Astrocyte (in vitro differentiated cells and primary cell): Measurements from ENCODE around the gene ORM1.

ENCODE experiments used
- EZH2 ChIP-seq: IDR thresholded peaks from 2 replicates; pipeline ENCODE4 v1.6.1; 2012; ENCODE audit warnings: mild to moderate bottlenecking, low read length, inconsistent platforms; ENCODE audit not compliant: insufficient read depth
- TF ChIP-seq, protein P1 (sequence below): IDR thresholded peaks from 2 replicates; pipeline ENCODE4 v1.5.1; 2011; ENCODE audit warnings: low read depth, mild to moderate bottlenecking, inconsistent platforms, low read length, moderate library complexity; ENCODE audit not compliant: insufficient read depth

GRCh38 chr9:114300153-114300845, 22.6 kb upstream of the ORM1 start:
- TF ChIP-seq EZH2: no peak
- TF ChIP-seq, protein P1, sequence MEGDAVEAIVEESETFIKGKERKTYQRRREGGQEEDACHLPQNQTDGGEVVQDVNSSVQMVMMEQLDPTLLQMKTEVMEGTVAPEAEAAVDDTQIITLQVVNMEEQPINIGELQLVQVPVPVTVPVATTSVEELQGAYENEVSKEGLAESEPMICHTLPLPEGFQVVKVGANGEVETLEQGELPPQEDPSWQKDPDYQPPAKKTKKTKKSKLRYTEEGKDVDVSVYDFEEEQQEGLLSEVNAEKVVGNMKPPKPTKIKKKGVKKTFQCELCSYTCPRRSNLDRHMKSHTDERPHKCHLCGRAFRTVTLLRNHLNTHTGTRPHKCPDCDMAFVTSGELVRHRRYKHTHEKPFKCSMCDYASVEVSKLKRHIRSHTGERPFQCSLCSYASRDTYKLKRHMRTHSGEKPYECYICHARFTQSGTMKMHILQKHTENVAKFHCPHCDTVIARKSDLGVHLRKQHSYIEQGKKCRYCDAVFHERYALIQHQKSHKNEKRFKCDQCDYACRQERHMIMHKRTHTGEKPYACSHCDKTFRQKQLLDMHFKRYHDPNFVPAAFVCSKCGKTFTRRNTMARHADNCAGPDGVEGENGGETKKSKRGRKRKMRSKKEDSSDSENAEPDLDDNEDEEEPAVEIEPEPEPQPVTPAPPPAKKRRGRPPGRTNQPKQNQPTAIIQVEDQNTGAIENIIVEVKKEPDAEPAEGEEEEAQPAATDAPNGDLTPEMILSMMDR: no peak
